GM18873 (cell line): ENCODE results near the gene CDH4.
"Not testable (repeated sequence)": the region's sequence is repeated elsewhere in the genome, so short reads cannot be mapped to it uniquely, and the experiment has no call there.

Source experiments
- ATAC-seq: cut with Tn5 transposase; IDR thresholded peaks from one replicate; pipeline ENCODE4 v1.9.1; 2021; ENCODE audit warnings: mild to moderate bottlenecking, moderate library complexity, moderate number of reproducible peaks; ENCODE audit not compliant: unreplicated experiment, low FRiP score

CDH4 gene

GRCh38 chr20:61449057-61449609 lies 197.1 kb downstream of the CDH4 start:
- no peak for ATAC-seq

- ATAC-seq = no peak
These were observed 197.9 kb downstream of the CDH4 start for GRCh38 chr20:61449916-61450315.

GRCh38 chr20:61450549-61450948 lies 198.5 kb downstream of the CDH4 start:
- no peak for ATAC-seq

- no peak for ATAC-seq
These were observed 198.9 kb downstream of the CDH4 start for GRCh38 chr20:61451009-61451408.

GRCh38 chr20:61451953-61452352 lies 199.9 kb downstream of the CDH4 start:
- no peak for ATAC-seq

GRCh38 chr20:61453219-61453618 lies 201.2 kb downstream of the CDH4 start:
- ATAC-seq = no peak

GRCh38 chr20:61453623-61454022 lies 201.6 kb downstream of the CDH4 start:
- not testable (repeated sequence) for ATAC-seq

GRCh38 chr20:61454053-61454452 lies 202.0 kb downstream of the CDH4 start:
- ATAC-seq = no peak

GRCh38 chr20:61455508-61456215 lies 203.6 kb downstream of the CDH4 start:
- ATAC-seq = no peak

GRCh38 chr20:61457725-61458124 lies 205.7 kb downstream of the CDH4 start:
- ATAC-seq = no peak

GRCh38 chr20:61458146-61458746 lies 206.2 kb downstream of the CDH4 start:
- no peak for ATAC-seq

GRCh38 chr20:61459266-61459665 lies 207.2 kb downstream of the CDH4 start:
- no peak for ATAC-seq

GRCh38 chr20:61459705-61460104 lies 207.6 kb downstream of the CDH4 start:
- ATAC-seq = no peak

- no peak for ATAC-seq
These were observed 208.4 kb downstream of the CDH4 start for GRCh38 chr20:61460261-61461052.

GRCh38 chr20:61461461-61461860 lies 209.4 kb downstream of the CDH4 start:
- ATAC-seq = no peak

GRCh38 chr20:61464307-61465303 lies 212.5 kb downstream of the CDH4 start:
- no peak for ATAC-seq

GRCh38 chr20:61475729-61476128 lies 223.7 kb downstream of the CDH4 start:
- no peak for ATAC-seq

GRCh38 chr20:61476956-61477355 lies 224.9 kb downstream of the CDH4 start:
- no peak for ATAC-seq

GRCh38 chr20:61477451-61477861 lies 225.4 kb downstream of the CDH4 start:
- no peak for ATAC-seq

GRCh38 chr20:61478094-61478493 lies 226.0 kb downstream of the CDH4 start:
- no peak for ATAC-seq
